ENCODE results near the gene ACVRL1. TPM values are rescaled to one million over a fixed set of nuclear protein-coding genes. Genes with fewer than 3 reads are reported as not detected.

The ACVRL1 gene
- total RNA-seq, 1 experiment from 2014 or later: not detected

DNA sequence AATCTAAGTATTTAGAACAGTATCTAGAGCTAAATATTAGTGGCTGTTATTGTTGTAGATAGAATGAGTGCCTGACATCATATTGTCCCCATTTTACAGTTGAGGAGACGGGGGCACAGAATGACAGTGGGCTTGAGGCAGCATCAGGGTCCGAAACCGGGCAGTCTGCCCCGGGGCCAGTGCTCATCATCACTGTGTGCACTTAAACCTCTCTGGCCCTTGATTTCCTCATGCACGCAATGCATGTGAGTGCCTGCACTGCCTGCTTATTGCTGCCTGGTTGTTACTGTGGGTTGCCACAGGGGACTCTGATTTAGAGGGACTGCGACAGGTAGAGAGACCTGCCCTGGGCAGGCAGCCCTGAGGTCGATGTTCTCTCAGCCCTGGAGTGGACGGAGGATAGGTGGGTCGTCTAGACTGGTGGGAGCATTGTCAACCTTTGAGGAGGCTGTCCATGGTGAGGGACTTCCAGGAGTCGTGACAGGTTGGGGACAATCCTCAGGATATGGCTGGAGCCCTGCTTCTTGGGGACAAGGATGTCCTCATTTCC, 9.8 kb downstream of the ACVRL1 start:
- H3K36me3 Mint-ChIP-seq (ENCODE audit: insufficient read depth, unreplicated experiment): no peaks in the 10 kb centered on the region
- H3K9me3 Mint-ChIP-seq (ENCODE audit: unreplicated experiment): no peaks in the 10 kb centered on the region
- DNase-seq: no peak

GRCh38 chr12:51917746-51918453, 10.6 kb downstream of the ACVRL1 start:
- Histone ChIP-seq H3K4me3 (ENCODE audit: low read depth, low read length) (no peak overlapping the region), H3K27me3 (replicated peaks; ENCODE audit: control insufficient read depth, insufficient read depth, low read length) (no peaks in the 10 kb centered on the region), H3K4me1 (no peaks in the 10 kb centered on the region; the same call in 1 of the 2 replicates), H3K36me3 (ENCODE audit: control insufficient read depth, insufficient read depth, low read length) (no peaks in the 10 kb centered on the region), H3K9me3 (no peaks in the 10 kb centered on the region)
- POLR2A ChIA-PET: no interaction called here
- Mint-ChIP-seq H3K27me3 (ENCODE audit: insufficient read depth, unreplicated experiment) (no peaks in the 10 kb centered on the region), H3K9me3 (ENCODE audit: unreplicated experiment) (no peaks in the 10 kb centered on the region), H3K27ac (ENCODE audit: unreplicated experiment) (no peak overlapping the region), H3K4me1 (ENCODE audit: low read depth, unreplicated experiment) (peaks cover 9% of the 10 kb centered on the region), H3K4me3 (ENCODE audit: unreplicated experiment) (no peak overlapping the region), H3K36me3 (ENCODE audit: insufficient read depth, unreplicated experiment) (no peaks in the 10 kb centered on the region)
- BruUV-seq (replicated peaks): no TSS peak
- CTCF ChIA-PET: interaction anchor here (0.6 to 1.3 kb wide), 2 partner anchors 23 to 106 kb away, joined by 4 to 5 read pairs; no protein-coding TSS in a partner anchor
- no peak for DNase-seq
- TF ChIP-seq, protein P1, sequence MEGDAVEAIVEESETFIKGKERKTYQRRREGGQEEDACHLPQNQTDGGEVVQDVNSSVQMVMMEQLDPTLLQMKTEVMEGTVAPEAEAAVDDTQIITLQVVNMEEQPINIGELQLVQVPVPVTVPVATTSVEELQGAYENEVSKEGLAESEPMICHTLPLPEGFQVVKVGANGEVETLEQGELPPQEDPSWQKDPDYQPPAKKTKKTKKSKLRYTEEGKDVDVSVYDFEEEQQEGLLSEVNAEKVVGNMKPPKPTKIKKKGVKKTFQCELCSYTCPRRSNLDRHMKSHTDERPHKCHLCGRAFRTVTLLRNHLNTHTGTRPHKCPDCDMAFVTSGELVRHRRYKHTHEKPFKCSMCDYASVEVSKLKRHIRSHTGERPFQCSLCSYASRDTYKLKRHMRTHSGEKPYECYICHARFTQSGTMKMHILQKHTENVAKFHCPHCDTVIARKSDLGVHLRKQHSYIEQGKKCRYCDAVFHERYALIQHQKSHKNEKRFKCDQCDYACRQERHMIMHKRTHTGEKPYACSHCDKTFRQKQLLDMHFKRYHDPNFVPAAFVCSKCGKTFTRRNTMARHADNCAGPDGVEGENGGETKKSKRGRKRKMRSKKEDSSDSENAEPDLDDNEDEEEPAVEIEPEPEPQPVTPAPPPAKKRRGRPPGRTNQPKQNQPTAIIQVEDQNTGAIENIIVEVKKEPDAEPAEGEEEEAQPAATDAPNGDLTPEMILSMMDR (IDR thresholded peaks at IDR 0.05; ENCODE audit: insufficient read depth in 1 of 2, low read depth in 1 of 2, low read length in 1 of 2, severe bottlenecking in 1 of 2, unreplicated experiment in 1 of 2): no peak
- intact Hi-C loops (cut with micrococcal nuclease; ENCODE audit: unreplicated experiment): no loop called here

More for the DNA sequence above, 9.8 kb downstream of the ACVRL1 start:
- POLR2A ChIA-PET: no interaction called here
- H3K4me3 ChIP-seq (ENCODE audit: low read depth, low read length): no peak overlapping the region
- TF ChIP-seq, protein P1 (IDR thresholded peaks at IDR 0.05; ENCODE audit: insufficient read depth in 1 of 2, low read depth in 1 of 2, low read length in 1 of 2, severe bottlenecking in 1 of 2, unreplicated experiment in 1 of 2): no peak
- Mint-ChIP-seq H3K4me3 (ENCODE audit: unreplicated experiment) (no peak overlapping the region), H3K27me3 (ENCODE audit: insufficient read depth, unreplicated experiment) (no peaks in the 10 kb centered on the region), H3K4me1 (ENCODE audit: low read depth, unreplicated experiment) (peaks cover 9% of the 10 kb centered on the region), H3K27ac (ENCODE audit: unreplicated experiment) (no peak overlapping the region)
- H3K27me3 ChIP-seq (replicated peaks; ENCODE audit: control insufficient read depth, insufficient read depth, low read length): no peaks in the 10 kb centered on the region
- BruUV-seq (replicated peaks): no TSS peak
- CTCF ChIA-PET: no interaction called here
- no peaks in the 10 kb centered on the region; the same call in 1 of the 2 replicates for H3K4me1 ChIP-seq
- intact Hi-C loops (cut with micrococcal nuclease; ENCODE audit: unreplicated experiment): no loop called here
- no peaks in the 10 kb centered on the region for H3K36me3 ChIP-seq (ENCODE audit: control insufficient read depth, insufficient read depth, low read length)
- no peaks in the 10 kb centered on the region for H3K9me3 ChIP-seq

DNA sequence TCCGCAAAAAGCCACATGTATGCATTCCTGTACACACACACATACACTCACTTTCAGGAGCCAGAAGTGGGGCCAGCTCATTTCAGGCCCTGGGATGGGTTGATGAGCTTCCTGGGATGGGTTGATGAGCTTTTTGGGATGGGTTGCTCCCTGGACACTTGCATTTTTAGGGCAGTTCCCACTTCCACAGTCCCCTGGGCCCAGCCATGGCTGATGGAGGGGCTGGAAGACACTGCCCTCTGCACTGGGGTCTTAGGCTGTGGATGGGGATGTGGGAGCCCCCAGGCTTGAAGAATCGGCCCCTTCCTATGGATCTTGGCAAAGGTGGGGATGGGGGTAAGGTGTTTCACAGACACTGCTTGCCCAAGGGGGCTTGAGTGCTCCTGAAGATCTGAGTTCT, 12.7 kb downstream of the ACVRL1 start:
- H3K36me3 ChIP-seq (ENCODE audit: control insufficient read depth, insufficient read depth, low read length): no peaks in the 10 kb centered on the region
- H3K27me3 Mint-ChIP-seq (ENCODE audit: insufficient read depth, unreplicated experiment): no peaks in the 10 kb centered on the region
- BruUV-seq (replicated peaks): no TSS peak
- DNase-seq: no peak
- no peaks in the 10 kb centered on the region for H3K9me3 ChIP-seq
- ChIA-PET CTCF (no interaction called here), POLR2A (no interaction called here)
- no peaks in the 10 kb centered on the region for H3K27me3 ChIP-seq (replicated peaks; ENCODE audit: control insufficient read depth, insufficient read depth, low read length)
- TF ChIP-seq, protein P1 (IDR thresholded peaks at IDR 0.05; ENCODE audit: insufficient read depth in 1 of 2, low read depth in 1 of 2, low read length in 1 of 2, severe bottlenecking in 1 of 2, unreplicated experiment in 1 of 2): no peak
- H3K36me3 Mint-ChIP-seq (ENCODE audit: insufficient read depth, unreplicated experiment): no peaks in the 10 kb centered on the region
- intact Hi-C loops (cut with micrococcal nuclease; ENCODE audit: unreplicated experiment): no loop called here
- peaks cover 15% of the 10 kb centered on the region for H3K4me1 Mint-ChIP-seq (ENCODE audit: low read depth, unreplicated experiment)
- no peak overlapping the region for H3K27ac Mint-ChIP-seq (ENCODE audit: unreplicated experiment)
- no peak overlapping the region for H3K4me3 ChIP-seq (ENCODE audit: low read depth, low read length)
- H3K4me3 Mint-ChIP-seq (ENCODE audit: unreplicated experiment): no peak overlapping the region
- no peaks in the 10 kb centered on the region for H3K9me3 Mint-ChIP-seq (ENCODE audit: unreplicated experiment)
- H3K4me1 ChIP-seq: peaks cover 9% of the 10 kb centered on the region
